IMR-90 (cell line): ENCODE measurements around the gene SRSF2.
A peak's percentile ranks its signal among the peaks of the same experiment; 100 is the strongest.

ENCODE experiments used
- CEBPB ChIP-seq: IDR thresholded peaks from 2 replicates; pipeline ENCODE4 v1.6.1; 2012; ENCODE audit warnings: low read depth, low read length, improper control_type of control experiment
- CTCF ChIP-seq: conservative IDR thresholded peaks from 2 replicates; pipeline ENCODE4 v1.5.1; 2012; ENCODE audit warnings: mild to moderate bottlenecking, low read depth, low read length, improper control_type of control experiment
- ELK1 ChIP-seq: fragments of 150-350 bp; IDR thresholded peaks from 2 replicates; pipeline ENCODE4 v1.6.1; 2016; ENCODE audit warnings: low read depth, mild to moderate bottlenecking, low read length, moderate library complexity, borderline replicate concordance
- MAZ ChIP-seq: IDR thresholded peaks from 2 replicates; pipeline ENCODE4 v1.6.1; 2012; ENCODE audit warnings: low read depth, mild to moderate bottlenecking, low read length, improper control_type of control experiment, moderate library complexity, borderline replicate concordance
- MXI1 ChIP-seq: IDR thresholded peaks from 2 replicates; pipeline ENCODE4 v1.6.1; 2012; ENCODE audit warnings: low read depth, mild to moderate bottlenecking, low read length, moderate library complexity, borderline replicate concordance
- POLR2A ChIP-seq: IDR thresholded peaks from 2 replicates; pipeline ENCODE4 v1.6.1; 2012; ENCODE audit warnings: mild to moderate bottlenecking, low read depth, low read length
- RAD21 ChIP-seq: IDR thresholded peaks from 2 replicates; pipeline ENCODE4 v1.6.1; 2012; ENCODE audit warnings: low read length, improper control_type of control experiment
- RCOR1 ChIP-seq: IDR thresholded peaks from 2 replicates; pipeline ENCODE4 v1.6.1; 2012; ENCODE audit warnings: mild to moderate bottlenecking, low read length, improper control_type of control experiment; ENCODE audit not compliant: insufficient replicate concordance
- RFX5 ChIP-seq: IDR thresholded peaks from 2 replicates; pipeline ENCODE4 v1.8.0; 2012; ENCODE audit warnings: low read depth, mild to moderate bottlenecking, low read length, moderate library complexity
- SMC3 ChIP-seq: fragments of 150-350 bp; IDR thresholded peaks from 2 replicates; pipeline ENCODE4 v1.6.1; 2016; ENCODE audit warnings: low read depth, mild to moderate bottlenecking, antibody characterized with exemption, low read length, moderate library complexity

- TF ChIP-seq CTCF (no peak), POLR2A (peak; percentile 100), SMC3 (no peak), RAD21 (0 out of 2 replicates have a peak, but pooled peaks have one; percentile 18), CEBPB (0 out of 2 replicates have a peak, but pooled peaks have one; percentile 7), MXI1 (peak; percentile 62), RFX5 (no peak), RCOR1 (no peak), MAZ (peak; percentile 99), ELK1 (no peak)
Observed at GRCh38 chr17:76737082-76737675, at the start of gene SRSF2.
